SK-N-MC (cell line): ENCODE results near the gene CKAP2L.

Source experiments
- EZH2 ChIP-seq: fragments of 200-600 bp; sonication (generic); IDR thresholded peaks from one replicate; pipeline ENCODE4 v1.6.1; 2017; ENCODE audit warnings: antibody characterized with exemption
- FOXP2 ChIP-seq: optimal IDR thresholded peaks from 2 replicates; pipeline ENCODE3; 2011; ENCODE audit warnings: mild to moderate bottlenecking, moderate library complexity; ENCODE audit not compliant: insufficient read depth; ENCODE audit errors: extremely low read length, control extremely low read depth
- POLR2AphosphoS5 ChIP-seq: IDR thresholded peaks from 2 replicates; pipeline ENCODE4 v1.6.1; 2012; ENCODE audit warnings: mild to moderate bottlenecking, low read depth, low read length, borderline replicate concordance

DNA sequence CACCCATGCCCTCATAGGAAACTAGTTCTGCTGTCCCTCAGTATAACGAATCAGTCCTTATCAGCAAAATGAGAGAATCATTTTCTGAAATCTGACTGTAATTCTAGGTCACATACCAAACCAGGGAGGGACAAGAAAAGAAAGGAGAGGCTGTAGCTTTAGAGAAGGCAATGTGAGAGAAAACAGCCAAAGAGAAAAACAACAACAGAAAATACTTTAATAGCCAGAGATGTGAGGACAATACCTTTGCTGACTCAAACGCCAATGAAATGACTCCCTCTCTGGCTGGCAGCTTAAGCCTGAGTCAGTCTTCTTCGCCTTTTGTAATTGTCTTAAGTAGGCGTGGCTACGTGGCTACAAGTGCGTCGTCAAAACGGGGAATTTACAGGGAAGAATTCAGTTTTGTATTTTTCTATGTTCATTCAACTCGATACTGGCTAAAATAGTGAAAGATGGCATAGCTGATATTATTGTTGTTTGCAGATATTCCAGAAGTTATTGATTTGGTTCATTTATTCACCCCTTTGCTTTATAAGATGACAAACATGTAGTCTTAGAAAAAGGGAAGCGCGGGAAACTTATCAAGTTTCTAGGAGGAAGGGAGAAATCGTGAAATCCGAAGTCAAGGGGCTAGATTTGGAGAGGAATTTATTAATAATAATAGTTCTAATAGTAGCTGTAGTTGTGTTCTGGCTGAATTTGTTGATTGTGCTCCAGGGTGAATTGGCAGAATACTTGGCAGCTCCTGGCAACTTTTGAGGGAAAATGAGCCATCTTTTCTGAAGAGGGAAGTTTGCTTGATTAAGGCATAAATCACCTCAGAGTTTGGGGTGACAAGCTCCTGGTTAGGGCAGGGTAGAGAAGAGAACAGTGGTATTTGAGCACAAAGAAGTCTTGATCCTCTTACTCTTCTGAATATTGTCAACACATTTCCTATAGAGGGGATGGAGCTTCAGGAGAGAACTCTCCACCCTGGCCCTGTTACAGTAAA is 20.1 kb upstream of the CKAP2L start, which contains the start of gene IL1A:
- TF ChIP-seq EZH2 (no peak), POLR2AphosphoS5 (no peak), FOXP2 (no peak)
